Esophagus mucosa (tissue), 1 donor: ENCODE measurements around the gene S100A5. TPM values are rescaled to one million over a fixed set of nuclear protein-coding genes. Genes with fewer than 3 reads are reported as not detected.

Source experiments
- ATAC-seq: fragments of 200-7000 bp; cut with Tn5 transposase; one replicate; pipeline ENCODE4 v1.9.1; 2020
- total RNA-seq: library from RNA; stranded (reverse); gene quantifications from one replicate; pipeline ENCODE4 v1.2.4, GENCODE V29; 2023
- donor health status: DM: yes; HTN: yes; CAD: no.

S100A5 gene
- total RNA-seq, 1 donor from 2014 or later = not detected

DNA sequence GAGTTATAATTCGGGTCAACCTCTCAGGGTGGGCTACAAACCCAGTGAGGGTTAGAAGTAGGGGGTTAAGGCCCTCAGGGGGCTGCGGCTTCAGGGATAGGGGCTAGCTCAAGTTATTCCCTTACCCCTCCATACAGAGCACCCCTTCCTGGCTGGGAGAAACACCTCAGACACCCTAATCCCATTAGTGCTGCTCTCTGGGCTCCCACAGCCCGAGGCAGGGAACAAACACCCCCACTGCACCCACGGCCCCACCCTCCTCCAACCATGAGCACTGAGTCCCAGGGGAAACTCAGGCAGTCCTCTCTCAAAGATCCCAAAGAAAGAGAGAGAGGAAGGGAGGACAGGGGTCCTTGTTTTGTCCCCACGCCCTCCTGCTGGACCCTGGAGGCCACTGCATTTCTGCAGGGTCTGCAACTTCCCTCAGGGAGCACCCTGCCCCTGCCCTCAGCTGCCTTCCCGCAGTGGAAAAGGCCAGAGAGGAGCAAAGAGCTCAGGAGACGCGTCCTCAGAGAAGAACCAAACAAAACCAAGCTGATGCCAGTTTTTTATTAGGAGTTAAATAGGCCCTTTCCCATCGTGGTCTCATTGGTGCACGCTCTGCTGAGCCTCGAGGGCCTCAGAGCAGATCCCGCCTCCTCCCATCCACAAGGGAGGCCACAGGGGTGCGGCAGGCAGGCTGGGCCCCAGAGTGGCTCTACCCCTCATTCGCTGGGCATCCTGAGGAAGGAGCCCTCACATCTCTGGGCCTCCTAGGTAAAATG, 6.2 kb upstream of the S100A5 start:
- ATAC-seq = no peak

DNA sequence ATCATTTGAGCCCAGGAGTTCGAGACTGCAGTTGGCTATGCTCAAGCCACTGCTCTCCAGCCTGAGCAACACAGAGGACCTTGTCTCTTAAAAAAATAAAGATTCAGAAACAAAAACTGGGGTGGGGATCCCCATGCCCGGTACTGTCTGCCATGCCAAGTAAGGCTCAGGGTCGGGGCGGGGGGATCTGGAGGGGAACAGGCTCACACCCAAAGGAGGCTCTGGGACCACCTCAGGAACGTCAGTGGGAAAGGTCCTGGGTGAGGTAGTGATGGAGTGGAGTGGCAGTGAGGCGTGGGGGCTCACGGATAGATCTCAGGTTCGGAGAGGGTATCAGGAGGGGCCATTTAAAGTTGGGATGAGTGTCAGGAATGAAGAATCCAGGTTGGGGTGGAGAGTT, 5.6 kb upstream of the S100A5 start:
- ATAC-seq = no peak

DNA sequence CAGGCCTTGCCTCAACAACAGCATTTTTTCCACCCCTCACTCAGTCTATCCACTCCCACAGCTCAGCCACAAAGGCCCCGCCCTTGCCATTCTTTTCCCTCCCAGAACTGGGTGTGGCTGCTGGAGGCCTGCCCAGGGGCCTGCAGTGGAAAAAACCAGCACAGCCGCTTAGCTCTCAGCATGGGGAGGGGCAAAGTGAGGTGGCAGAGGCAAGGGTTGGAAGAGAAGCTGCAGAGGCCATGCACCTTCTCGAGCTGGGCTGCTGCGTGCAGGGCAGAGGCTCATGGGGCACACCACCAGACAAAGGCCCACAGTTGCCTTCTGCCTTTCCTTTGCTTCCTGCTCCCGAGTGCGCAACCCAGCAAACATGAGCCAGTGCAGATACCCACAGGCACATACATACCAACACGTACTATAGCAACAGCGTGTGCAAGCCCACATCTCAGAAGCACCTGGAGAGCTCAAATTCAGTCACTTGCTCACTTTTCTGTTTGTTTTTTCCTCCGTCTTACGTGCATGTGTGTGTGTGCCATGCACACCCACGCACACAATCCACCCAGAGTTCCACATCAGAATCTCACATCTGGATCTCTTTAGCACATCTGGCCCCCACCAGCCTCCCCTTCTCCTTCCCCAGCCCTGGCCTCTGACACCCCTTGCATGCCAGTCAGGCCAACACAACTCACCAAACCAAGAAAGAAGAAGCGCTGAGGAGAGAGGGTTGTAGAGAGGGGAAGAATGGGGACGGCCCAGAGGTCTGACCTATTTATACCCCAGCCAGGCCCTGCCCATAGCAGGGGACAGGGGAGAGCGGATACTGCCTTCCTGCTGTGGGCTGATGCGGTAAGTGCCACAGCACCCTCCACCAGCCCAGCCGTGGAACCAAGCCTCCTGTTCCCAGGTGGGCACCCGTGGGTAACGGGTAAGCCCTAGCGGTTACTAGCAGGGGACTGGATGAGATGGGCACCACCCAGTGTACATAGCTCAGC, 4.6 kb upstream of the S100A5 start, which contains the start of gene S100A4:
Gene S100A4 (minus strand): TSS at position 740 of the 989 bp plus-strand sequence. CDS start 1,012 bp downstream, outside the sequence.
- peak; percentile 85 for ATAC-seq

DNA sequence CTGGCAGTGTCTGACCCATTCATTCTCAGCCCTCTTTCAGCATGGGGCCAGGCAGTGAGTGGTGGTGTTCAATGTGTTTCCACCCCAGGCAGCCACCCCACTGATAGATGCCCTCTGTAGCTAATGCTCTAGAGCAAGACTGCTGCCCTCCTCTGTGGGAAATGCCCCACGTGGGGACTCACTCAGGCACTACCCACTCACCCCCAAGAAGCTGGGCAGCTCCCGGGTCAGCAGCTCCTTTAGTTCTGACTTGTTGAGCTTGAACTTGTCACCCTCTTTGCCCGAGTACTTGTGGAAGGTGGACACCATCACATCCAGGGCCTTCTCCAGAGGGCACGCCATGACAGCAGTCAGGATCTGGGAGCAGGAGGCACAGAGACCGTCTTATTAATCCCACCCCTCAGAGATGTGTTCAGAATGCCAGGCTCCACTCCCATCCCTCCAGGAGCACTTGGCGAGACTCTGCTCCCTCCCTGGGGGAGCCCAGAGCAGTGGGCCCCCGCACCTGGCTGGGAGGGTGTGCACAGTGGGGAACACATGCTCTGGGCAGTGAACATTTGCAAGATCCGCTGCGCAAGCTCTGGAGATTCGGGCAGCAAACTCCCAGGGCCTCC, 3.8 kb upstream of the S100A5 start:
- ATAC-seq = no peak

DNA sequence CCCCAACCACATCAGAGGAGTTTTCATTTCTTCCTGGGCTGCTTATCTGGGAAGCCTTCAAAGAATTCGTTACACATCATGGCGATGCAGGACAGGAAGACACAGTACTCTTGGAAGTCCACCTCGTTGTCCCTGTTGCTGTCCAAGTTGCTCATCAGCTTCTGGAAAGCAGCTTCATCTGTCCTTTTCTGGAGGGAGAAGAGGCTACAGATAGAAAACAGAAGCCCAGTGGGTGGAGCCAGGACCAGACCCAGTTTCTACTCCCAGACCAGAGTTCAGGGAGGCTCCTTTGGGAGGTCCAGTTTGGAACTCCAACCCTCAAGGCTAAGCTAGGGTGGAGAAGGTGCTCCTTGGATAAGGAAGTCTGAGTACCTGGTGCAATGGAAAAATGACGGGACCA, 3.0 kb upstream of the S100A5 start:
- ATAC-seq = no peak

DNA sequence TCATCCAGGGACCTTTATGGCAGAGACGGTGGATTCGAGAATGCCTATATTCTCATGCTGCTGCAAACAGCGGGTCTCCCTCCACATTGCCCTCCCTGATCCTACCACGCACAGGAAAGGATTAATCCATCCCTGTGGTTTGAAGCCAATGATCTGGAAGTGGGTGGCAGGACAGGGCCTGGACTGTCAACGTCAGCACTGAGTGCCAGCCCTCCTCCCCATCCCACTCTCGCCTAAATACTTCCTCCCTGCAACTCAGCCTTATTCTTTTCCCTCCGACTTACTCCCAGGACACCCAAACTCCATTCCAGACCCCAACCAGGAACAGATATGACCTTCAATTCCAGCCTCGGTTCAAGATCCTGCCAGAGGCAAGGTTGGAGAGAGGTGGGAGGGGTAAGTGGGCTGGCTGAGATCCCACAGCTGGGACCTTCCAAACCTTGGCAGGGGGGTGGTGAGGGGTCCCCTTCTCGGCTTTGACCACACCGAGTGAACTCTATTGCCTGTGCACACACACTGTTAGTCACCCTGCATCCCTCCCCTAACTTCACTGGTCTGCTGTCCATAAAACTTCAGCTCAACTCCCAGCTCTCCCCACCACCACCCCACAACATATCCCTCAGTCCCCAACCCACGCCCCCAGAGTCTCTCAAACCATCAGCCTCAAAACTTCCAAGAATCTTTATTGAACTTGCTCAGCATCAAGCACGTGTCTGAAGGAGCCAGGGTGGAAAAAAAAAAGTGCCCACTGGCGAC, 2.4 kb upstream of the S100A5 start:
- no peak for ATAC-seq

DNA sequence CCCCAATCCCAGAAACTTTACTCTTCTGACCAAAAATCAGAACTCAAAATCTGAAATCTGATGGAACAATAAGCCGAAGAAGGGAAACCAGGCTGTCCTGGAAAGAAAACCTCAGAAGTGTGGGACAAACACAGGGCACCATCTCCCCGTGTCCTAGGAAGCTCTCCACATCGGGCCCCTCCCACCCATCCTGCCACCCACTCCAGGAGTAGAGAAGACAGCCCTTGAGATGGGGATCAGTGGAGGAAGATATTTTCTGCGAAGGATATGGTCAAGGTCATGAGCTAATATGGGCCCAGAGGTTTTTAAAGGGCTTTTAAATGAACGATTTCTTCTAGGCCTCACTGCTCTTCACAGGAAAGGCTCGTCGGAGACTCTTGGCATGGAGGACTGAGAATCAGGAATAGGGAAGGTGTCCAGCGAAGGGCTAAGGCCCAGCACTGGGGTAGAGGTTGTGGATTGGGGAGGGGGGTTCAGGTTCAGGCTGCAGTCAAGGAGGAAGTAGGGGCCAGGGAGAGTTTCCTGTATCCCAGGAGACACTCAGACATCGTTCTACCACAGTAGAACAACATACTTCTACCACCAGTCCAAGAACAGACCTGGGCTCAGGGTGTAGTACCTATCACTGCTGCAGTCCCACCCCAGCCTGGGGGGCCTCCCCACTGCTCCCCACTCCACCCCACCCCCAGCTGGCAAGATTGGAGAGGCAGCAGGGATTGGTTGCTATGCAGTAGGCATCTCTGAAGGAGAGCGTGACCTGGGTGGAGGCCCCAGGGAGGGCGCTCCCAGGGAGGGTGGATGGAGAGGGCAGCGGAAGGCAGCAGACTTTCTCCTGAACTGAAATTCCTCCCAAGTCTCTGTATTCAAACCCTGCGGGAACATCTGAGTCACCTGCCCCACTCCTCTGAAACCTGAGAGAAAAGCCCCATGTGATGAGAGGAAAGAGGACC, 1.2 kb upstream of the S100A5 start:
- ATAC-seq = no peak

DNA sequence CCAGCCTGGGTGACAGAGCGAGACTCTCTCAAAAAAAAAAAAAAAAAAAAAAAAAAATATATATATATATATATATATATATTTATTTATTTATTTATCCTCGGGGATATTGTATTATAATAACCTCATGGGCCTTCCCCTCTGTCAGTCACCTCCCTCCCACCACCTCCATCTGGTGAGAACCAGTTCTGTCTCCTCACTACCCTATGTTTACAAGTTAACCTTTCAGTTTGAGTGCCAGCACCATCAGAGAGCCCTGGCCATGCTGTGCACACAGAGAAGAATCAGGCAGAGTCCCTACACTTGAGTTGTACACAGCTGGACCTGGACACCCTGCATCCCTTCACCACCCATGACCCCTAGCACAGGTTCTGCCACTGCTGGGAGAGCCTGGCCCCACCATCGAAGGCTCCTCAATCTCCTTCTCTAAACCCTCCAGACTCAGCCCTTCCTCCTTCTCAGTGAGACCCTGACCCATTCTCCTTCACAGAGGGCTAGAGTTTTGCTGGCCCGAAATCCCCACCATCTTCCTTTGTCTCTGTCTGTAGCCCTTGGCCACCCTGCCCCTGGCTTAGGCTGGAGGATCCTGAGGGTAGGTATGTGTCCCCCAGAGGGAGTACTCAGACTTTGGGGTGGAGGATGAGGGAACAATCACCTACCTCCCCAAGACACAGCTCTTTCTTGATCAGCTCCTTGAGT, 1.2 kb downstream of the S100A5 start:
- no peak for ATAC-seq

DNA sequence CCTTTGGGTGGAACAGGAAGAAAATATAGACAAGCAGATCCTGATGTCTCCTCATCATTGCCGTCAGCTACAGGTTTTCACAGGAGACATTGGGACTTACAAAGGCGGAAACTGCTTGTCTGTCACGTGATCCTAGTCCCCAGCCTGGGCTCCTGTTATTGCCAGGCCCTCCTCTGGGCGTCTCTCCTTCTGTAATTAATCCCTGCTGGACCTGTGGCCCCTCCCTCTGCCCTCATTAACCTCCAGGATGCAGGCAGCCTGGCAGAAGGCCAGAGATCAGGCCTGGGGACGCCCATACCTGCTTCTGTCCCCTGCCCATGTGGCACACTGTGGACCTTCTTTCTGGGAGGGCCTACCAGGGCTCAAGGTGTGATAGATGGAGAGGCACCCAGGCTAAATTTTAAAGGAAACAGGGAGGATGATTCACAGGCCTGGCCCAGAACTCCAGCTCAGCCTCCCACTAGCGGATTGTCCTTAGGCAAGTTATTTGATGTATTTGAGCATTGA, 2.4 kb downstream of the S100A5 start:
- peak; percentile 9 for ATAC-seq

DNA sequence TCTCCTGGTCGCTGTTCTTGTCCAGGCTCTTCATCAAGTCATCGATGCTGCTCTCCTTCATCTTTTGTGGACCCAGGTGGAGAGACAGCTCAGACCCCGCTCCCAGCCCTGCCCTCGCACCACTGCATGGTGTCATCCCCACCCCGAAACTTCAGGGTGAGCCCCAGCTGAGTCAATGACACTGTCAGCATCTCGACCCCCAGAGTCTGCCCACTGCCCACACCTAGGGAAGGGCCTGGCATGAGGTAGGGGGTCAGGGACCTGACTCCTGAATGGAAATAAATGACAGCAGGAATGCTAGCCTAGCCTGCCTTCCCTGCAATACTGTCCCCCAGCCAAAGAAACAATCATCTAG, 3.4 kb downstream of the S100A5 start:
- ATAC-seq = no peak

DNA sequence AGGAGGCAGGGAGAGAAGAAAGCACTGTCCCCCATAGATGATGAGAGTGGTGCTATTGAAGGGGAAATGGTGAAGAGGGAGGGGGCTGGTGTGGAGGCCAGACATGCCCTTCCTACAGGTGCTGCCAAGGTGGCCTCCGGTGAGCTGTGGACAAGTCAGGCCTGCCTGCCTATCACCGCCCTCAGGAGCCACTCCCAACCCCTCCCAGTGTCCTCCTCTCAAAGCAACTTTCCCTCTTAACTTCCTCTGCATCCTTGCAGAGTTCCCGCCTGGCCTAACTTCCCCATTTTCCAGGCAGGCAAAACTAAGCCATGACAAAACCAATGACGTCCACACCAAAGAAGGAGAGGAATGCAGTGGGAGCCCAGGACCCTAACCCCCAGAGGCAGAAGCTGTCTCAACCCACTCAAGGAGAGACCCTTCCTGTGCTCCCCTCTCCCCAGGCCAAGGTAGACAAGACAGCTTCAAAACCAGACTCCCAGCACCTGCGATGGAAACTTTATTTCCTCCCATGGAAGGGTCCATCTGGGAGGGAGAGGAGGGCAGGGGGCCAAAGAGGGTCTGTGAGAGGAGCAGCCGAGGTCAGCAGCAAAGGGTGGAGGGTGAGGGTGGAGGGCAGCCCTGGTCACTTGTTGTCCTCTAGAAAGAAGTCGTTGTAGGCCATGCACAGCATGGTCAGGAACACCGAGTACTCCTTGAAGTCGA, 3.9 kb downstream of the S100A5 start:
- peak; percentile 47 for ATAC-seq

DNA sequence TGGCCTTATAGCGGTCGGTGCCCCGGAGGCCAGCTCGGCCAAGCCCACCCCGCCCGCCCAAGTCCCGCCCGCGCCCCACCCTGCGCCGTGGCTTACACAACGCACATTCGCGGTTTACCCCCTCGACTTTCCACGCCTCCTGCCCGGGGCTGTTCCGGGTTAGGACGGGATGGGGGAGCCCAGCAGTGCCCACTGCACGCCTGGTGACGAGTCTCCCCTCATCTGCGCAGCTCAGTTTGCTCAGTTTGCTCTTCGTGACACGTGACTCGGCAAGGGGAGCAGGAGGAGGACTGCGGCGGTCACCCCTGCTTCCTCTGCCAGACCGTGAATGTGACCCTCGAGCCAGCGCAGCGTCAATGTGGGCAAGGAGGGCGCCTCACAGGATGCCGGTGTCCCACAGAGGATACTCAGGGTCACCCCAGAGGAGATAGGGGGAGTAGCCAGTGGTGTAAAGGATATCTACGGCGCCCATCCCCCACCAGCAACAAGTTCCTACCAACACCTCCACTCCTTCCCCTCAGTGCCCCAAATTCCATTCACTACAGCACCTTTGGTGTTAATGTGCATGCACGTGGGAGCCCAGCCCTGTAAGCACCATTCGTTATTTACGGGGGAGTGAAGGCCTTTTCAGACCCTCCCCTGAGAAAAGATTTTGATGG, 4.6 kb downstream of the S100A5 start:
- peak; percentile 67 for ATAC-seq

DNA sequence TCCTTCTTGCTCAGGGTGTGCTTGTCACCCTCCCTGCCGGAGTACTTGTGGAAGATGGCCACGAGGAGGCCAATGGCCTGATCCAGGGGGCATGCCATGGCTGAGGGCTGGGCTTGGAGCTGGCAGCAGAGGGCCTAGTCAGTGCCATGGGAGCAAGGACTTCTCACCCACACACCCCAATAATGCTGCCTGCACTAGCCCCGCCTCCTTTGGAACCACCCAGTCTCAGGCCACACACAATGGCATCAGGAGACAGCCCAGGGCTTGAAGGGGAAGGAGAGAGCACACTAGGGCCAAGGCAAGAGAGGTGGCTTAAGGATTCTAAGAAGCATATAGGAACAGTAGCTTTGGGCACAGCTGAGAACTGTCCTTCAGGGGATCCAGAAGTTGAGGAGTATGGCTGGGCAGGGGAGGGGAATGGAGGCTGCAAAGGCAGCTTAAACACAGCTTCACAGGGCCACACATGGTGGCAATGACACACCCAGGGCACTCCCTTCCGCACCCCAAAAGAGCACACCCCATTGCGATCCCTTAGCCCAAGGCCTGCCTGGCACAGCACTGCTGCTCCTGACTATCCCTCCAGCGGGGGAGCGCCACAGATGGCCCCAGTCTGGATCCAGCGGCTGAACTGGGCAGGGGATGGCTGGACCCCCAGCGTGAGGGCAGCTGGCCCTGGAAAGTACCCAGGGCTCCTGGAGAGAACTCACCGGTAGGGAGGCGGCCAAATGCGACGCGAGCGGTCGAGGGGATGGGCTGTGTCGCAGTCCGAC, 5.3 kb downstream of the S100A5 start, which contains the start of gene S100A6:
Gene S100A6 (minus strand): TSS at position 750 of the 770 bp plus-strand sequence. CDS start 652 bp downstream, at position 98.
- peak; percentile 68 for ATAC-seq

DNA sequence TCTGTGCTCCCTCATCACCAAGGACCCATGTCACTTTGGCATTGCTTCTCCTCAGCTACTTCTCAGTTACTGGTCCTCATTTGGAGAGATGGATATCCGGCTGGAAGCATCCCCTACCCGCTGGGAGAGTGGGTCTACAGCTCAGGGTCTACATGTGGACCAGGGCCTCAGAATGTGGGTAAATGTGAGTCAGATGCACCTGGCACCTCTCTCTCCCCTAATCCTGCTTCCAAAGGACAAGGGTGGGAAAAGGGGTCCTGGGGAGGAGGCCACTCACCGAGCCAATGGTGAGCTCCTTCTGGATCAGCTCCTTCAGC, 5.9 kb downstream of the S100A5 start:
- ATAC-seq = no peak

DNA sequence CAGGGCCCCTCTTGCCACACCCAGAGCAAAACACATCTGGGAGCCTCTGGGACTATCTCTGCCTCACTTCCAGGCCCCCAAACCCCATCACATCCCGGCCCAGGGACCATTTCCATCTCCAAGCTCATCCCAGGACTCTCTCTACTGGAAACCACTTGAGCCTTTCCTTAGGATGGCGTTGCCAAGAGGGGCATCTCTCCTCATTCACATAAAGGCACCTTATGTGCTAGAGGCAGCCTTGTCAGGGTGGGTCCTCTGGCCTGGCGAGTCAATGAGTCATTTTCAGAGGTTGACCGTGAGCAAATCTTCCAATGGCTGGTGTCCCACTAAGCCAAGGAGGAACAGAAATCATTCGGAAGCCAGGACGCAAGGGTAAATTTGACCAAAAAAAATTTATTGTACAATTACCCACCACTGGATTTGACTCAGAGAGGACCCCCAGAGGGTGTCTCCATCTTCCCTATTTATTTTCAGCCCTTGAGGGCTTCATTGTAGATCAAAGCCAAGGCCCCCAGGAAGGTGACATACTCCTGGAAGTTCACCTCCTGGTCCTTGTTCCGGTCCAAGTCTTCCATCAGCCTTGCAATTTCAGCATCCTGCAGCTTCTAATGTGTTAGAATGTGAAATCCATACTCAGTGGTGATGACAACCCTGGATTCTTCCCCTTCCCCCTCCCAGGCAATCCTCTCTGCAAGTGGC, 6.4 kb downstream of the S100A5 start:
- ATAC-seq = no peak

DNA sequence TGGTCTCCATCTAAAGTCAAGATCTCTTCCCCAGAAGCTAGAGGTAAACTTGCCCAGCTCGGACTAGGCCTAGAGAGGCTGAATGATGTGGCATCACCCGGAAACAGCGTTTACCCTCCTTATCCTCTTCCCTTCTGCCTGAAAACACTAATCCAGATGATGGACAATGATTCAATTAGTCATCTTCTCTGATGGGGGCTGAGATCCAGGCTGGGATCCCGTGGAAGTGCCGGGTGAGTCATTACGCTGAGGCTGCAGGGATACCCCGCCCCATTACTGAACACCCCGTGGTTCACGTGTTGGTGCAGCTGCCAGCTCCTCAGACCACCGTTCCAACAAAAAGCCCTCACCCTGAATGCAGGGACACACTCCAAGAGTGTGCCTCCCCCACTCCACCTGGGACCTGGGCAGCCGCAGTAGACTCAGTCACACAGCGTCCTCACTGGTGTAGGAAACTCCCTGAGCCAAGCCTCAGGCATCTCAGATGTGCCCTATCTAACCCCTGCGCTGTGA, 7.0 kb downstream of the S100A5 start:
- peak; percentile 31 for ATAC-seq
